ENCODE data around the gene CGGBP1. TPM values are rescaled to one million over a fixed set of nuclear protein-coding genes. Genes with fewer than 3 reads are reported as not detected.
A peak's percentile ranks its signal among the peaks of the same experiment; 100 is the strongest.

The CGGBP1 gene
- total RNA-seq, 1 donor from 2014 or later, result 80.3 TPM

DNA sequence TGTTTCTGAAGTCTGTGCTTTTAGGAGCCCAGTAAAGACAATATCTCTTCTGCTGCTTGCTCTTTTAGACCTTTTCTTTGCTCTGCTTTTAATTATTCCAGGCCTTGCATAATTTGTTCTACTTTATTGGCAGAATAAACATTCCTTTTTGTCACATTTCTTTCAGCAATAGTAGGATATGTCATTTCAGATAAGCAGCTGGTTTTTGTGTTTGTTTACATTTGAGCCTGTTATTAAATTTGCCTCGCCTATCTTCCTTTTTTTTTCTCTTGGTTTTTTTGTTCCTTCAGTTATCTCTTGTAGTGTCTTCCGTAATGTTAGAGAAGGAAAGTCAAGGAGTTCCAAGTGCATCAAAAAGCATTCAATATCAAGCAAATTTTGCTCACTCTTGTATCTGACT, 16.7 kb upstream of the CGGBP1 start:
- DNase-seq (ENCODE audit: extremely low spot score, unreplicated experiment), result no peak

DNA sequence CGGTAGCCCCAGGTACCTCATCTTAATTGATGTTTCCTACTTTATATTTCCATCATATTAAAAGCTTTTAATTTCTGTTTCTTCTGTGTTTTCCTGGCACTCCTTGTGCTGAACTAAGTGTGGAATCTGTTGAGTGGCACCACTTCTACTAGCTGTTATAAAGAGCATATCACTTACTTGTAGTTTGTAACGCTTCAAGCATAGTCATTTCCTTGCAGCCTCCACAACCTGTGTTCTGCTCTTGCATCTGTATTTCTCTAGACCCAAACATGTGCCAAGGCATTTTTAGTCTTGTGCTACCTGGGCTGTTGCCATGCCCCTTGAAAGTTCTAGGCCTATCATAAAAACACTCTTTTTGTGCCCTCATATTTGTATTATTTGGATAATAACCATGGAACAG, 16.3 kb upstream of the CGGBP1 start:
- H3K9me3 Mint-ChIP-seq (ENCODE audit: unreplicated experiment), result peaks cover 7% of the 10 kb centered on the region
- H3K36me3 Mint-ChIP-seq (ENCODE audit: unreplicated experiment), result peaks cover 1% of the 10 kb centered on the region
- TF ChIP-seq, protein P1, sequence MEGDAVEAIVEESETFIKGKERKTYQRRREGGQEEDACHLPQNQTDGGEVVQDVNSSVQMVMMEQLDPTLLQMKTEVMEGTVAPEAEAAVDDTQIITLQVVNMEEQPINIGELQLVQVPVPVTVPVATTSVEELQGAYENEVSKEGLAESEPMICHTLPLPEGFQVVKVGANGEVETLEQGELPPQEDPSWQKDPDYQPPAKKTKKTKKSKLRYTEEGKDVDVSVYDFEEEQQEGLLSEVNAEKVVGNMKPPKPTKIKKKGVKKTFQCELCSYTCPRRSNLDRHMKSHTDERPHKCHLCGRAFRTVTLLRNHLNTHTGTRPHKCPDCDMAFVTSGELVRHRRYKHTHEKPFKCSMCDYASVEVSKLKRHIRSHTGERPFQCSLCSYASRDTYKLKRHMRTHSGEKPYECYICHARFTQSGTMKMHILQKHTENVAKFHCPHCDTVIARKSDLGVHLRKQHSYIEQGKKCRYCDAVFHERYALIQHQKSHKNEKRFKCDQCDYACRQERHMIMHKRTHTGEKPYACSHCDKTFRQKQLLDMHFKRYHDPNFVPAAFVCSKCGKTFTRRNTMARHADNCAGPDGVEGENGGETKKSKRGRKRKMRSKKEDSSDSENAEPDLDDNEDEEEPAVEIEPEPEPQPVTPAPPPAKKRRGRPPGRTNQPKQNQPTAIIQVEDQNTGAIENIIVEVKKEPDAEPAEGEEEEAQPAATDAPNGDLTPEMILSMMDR (IDR thresholded peaks at IDR 0.05), result no peak
- no peaks in the 10 kb centered on the region for H3K27me3 Mint-ChIP-seq (ENCODE audit: unreplicated experiment)
- H3K4me3 Mint-ChIP-seq (ENCODE audit: unreplicated experiment), result no peak overlapping the region
- H3K27ac Mint-ChIP-seq (ENCODE audit: unreplicated experiment), result no peak overlapping the region
- no peak for DNase-seq (ENCODE audit: extremely low spot score, unreplicated experiment)
- peaks cover 19% of the 10 kb centered on the region for H3K4me1 Mint-ChIP-seq (ENCODE audit: unreplicated experiment)

More for the DNA sequence above, 16.7 kb upstream of the CGGBP1 start:
- TF ChIP-seq, protein P1 (IDR thresholded peaks at IDR 0.05), result no peak
- Mint-ChIP-seq H3K27me3 (ENCODE audit: unreplicated experiment) (no peaks in the 10 kb centered on the region), H3K4me3 (ENCODE audit: unreplicated experiment) (no peak overlapping the region), H3K27ac (ENCODE audit: unreplicated experiment) (no peak overlapping the region), H3K9me3 (ENCODE audit: unreplicated experiment) (peaks cover 7% of the 10 kb centered on the region), H3K36me3 (ENCODE audit: unreplicated experiment) (peaks cover 1% of the 10 kb centered on the region), H3K4me1 (ENCODE audit: unreplicated experiment) (peaks cover 19% of the 10 kb centered on the region)

DNA sequence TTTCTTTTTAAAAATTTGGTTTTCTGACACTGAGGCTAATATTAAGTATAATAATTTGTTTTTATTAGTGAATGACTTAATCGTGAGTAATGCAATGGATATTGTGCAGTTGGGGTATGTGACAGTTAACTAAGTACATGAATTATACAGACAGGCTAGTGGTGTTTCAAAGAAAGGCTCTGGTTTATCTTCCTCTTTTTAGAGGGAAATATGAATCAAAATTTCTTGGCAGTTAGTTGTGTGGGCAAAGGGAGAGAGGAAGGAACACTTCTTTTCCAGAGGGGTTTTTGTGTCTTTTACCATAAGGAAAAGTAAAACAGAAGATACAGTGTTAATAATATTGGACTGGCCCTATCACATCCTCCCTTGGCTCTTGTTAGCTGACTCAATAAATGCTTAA, 2.9 kb upstream of the CGGBP1 start:
- Mint-ChIP-seq H3K4me3 (ENCODE audit: unreplicated experiment) (no peak overlapping the region), H3K36me3 (ENCODE audit: unreplicated experiment) (peaks cover 3% of the 10 kb centered on the region), H3K27ac (ENCODE audit: unreplicated experiment) (no peak overlapping the region), H3K4me1 (ENCODE audit: unreplicated experiment) (peaks cover 33% of the 10 kb centered on the region), H3K27me3 (ENCODE audit: unreplicated experiment) (no peaks in the 10 kb centered on the region), H3K9me3 (ENCODE audit: unreplicated experiment) (no peaks in the 10 kb centered on the region)
- TF ChIP-seq, protein P1 (IDR thresholded peaks at IDR 0.05), result no peak
- DNase-seq (ENCODE audit: extremely low spot score, unreplicated experiment), result no peak

DNA sequence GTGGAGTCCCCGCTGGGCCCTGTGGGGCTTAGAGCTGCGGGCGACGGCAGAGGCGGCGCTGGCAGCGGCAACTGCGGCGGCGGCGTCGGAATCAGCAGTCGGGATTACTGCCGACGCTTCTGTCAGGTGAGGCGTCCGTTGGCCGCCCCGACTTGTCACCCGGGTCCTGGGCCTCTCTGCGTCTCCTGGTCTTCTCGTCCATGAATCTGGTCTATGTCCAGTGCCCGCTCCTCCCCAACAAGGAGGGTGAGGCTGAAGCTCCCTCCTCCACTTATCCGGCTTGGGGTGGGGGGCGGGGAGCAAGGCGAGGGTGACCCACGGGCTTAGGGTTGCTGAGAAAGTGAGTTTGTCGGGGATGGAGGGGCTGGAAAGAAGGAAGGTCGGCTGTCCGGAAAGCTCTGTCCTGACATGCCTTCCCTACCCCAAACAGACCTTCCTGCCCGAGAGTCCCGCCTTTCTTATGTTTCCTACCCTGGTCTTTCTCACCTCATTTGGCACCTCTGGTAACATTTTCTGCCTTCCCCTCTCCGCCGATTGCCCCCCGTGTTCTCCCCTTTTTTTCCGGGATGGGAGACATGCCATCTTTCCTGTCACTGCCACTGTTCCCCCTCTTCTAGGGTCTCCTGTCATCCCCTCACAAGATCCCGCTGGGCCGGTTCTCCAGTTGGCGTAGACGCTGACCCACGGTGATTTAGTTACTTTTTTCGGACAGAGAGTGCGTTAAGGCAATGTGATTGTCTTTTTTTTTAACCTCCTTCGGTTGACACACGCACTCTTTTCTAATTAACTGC, 770 bp upstream of the CGGBP1 start:
- DNase-seq (ENCODE audit: extremely low spot score, unreplicated experiment), result no peak
- Mint-ChIP-seq H3K27ac (ENCODE audit: unreplicated experiment) (peak overlapping the region; percentile 94), H3K36me3 (ENCODE audit: unreplicated experiment) (peaks cover 19% of the 10 kb centered on the region), H3K27me3 (ENCODE audit: unreplicated experiment) (no peaks in the 10 kb centered on the region), H3K4me3 (ENCODE audit: unreplicated experiment) (peak overlapping the region; percentile 97), H3K9me3 (ENCODE audit: unreplicated experiment) (no peaks in the 10 kb centered on the region), H3K4me1 (ENCODE audit: unreplicated experiment) (peaks cover 36% of the 10 kb centered on the region)
- TF ChIP-seq, protein P1 (IDR thresholded peaks at IDR 0.05), result no peak

DNA sequence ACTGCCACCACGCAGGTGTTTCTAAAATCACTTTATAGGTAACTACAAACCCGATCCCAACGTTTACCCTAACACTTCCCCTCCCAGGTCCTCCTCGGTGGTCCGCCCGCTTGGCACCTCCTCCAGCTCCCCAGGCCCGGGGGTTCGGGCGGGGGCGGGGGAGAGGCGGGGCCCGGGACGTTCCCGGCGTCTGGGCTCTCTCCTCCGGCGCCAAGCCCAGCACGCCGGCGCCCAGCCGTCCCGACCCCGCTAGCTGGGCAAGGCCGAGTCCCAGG, 562 bp downstream of the CGGBP1 start:
- TF ChIP-seq, protein P1 (IDR thresholded peaks at IDR 0.05), result no peak
- peaks cover 33% of the 10 kb centered on the region for H3K4me1 Mint-ChIP-seq (ENCODE audit: unreplicated experiment)
- peaks cover 20% of the 10 kb centered on the region for H3K36me3 Mint-ChIP-seq (ENCODE audit: unreplicated experiment)
- H3K9me3 Mint-ChIP-seq (ENCODE audit: unreplicated experiment), result no peaks in the 10 kb centered on the region
- peak overlapping the region; percentile 97 for H3K27ac Mint-ChIP-seq (ENCODE audit: unreplicated experiment)
- H3K4me3 Mint-ChIP-seq (ENCODE audit: unreplicated experiment), result peak overlapping the region; percentile 97
- no peak for DNase-seq (ENCODE audit: extremely low spot score, unreplicated experiment)
- H3K27me3 Mint-ChIP-seq (ENCODE audit: unreplicated experiment), result no peaks in the 10 kb centered on the region
